A549 (cell line): Measurements from ENCODE around the gene ARF1. TPM values are rescaled to one million over a fixed set of nuclear protein-coding genes. Genes with fewer than 3 reads are reported as not detected.

Experiments
- ATAC-seq, 2 experiments: fragments of 200-7000 bp in 1 of 2; fragments of >200 bp in 1 of 2; cut with Nextera tagmentation in 1 of 2; cut with Tn5 transposase in 1 of 2; 3 replicates each; pipeline versions ENCODE4 v1.8.0 to v1.9.1; 2018 to 2020; ENCODE audit warnings: mild to moderate bottlenecking in 1 of 2, moderate library complexity in 1 of 2
- CTCF ChIA-PET: fragments of 300-600 bp; sonication (Branson Sonifier 250); formaldehyde crosslinking; extraction: SDS; loops from one replicate; lab custom pipeline; 2021; ENCODE audit warnings: antibody characterized with exemption, inconsistent platforms; lab: Yijun Ruan, JAX
- POLR2A ChIA-PET: fragments of 350-600 bp; formaldehyde crosslinking; extraction: SDS; loops from one replicate; lab custom pipeline; 2021; ENCODE audit warnings: antibody characterized with exemption, inconsistent platforms; lab: Yijun Ruan, JAX
- DNase-seq, 2 experiments: peaks; one replicate each; pipeline versions ENCODE4 v3.0.0 to v3.0.0-alpha.2; 2011 to 2016; ENCODE audit warnings: low read depth in 1 of 2, low spot score in 1 of 2
- FAIRE-seq: peaks from 2 replicates; lab custom pipeline; 2011; peaks lifted over from hg19 to GRCh38; lab: Jason Lieb, UNC
- H3K27ac ChIP-seq, 2 experiments: fragments of >200 bp; sonication (Bioruptor Twin); formaldehyde crosslinking; 3 replicates each; pipeline ENCODE4 v1.5.1; 2016 to 2017
- H3K4me1 ChIP-seq: fragments of >200 bp; sonication (Bioruptor Twin); formaldehyde crosslinking; 3 replicates; pipeline ENCODE4 v1.6.1; 2016
- H3K4me2 ChIP-seq: fragments of >200 bp; sonication (Bioruptor Twin); formaldehyde crosslinking; 3 replicates; pipeline ENCODE4 v1.6.1; 2016
- H3K4me3 ChIP-seq: fragments of >200 bp; sonication (Bioruptor Twin); formaldehyde crosslinking; 3 replicates; pipeline ENCODE4 v1.5.1; 2016
- H3K9me3 ChIP-seq: fragments of >200 bp; sonication (Bioruptor Twin); formaldehyde crosslinking; 3 replicates; pipeline ENCODE4 v1.6.1; 2016
- CBX2 ChIP-seq: fragments of 200-600 bp; sonication (generic); IDR thresholded peaks from 2 replicates; pipeline ENCODE4 v1.6.1; 2016; ENCODE audit warnings: low read depth, mild to moderate bottlenecking, borderline replicate concordance
- ESRRA ChIP-seq: fragments of 150-350 bp; IDR thresholded peaks from 2 replicates; pipeline ENCODE4 v1.6.1; 2014; ENCODE audit warnings: mild to moderate bottlenecking, low read length, borderline replicate concordance
- FOSL2 ChIP-seq, 2 experiments: fragments of 450-650 bp in 1 of 2; fragments of >200 bp in 1 of 2; sonication (Bioruptor Twin) in 1 of 2; formaldehyde crosslinking; IDR thresholded peaks; 2 replicates each; pipeline versions ENCODE4 v1.5.0 to v1.6.1; 2016 to 2020; ENCODE audit warnings: mild to moderate bottlenecking in 1 of 2, moderate library complexity in 1 of 2
- FOXS1 ChIP-seq: fragments of 250-450 bp; sonication (Bioruptor Pico); IDR thresholded peaks from 2 replicates; pipeline ENCODE4 v1.5.0; 2020; ENCODE audit warnings: mild to moderate bottlenecking, moderate library complexity
- HOXB13 ChIP-seq: fragments of 250-450 bp; sonication (Bioruptor Pico); IDR thresholded peaks from 2 replicates; pipeline ENCODE4 v1.5.0; 2020; ENCODE audit warnings: low read depth, mild to moderate bottlenecking, moderate library complexity
- HOXB5 ChIP-seq: fragments of 250-450 bp; sonication (Bioruptor Pico); IDR thresholded peaks from 2 replicates; pipeline ENCODE4 v1.5.0; 2020; ENCODE audit warnings: mild to moderate bottlenecking, moderate library complexity
- JUNB ChIP-seq: fragments of >200 bp; sonication (Bioruptor Twin); formaldehyde crosslinking; IDR thresholded peaks from 2 replicates; pipeline ENCODE4 v1.6.1; 2016
- KDM1A ChIP-seq: fragments of 200-600 bp; sonication (generic); IDR thresholded peaks from 2 replicates; pipeline ENCODE4 v1.6.1; 2016; ENCODE audit warnings: low read depth, mild to moderate bottlenecking
- MAFK ChIP-seq: fragments of 450-650 bp; IDR thresholded peaks from 2 replicates; pipeline ENCODE4 v1.6.1; 2014; ENCODE audit not compliant: partially characterized antibody
- NR3C1 ChIP-seq: fragments of >200 bp; sonication (Bioruptor Twin); formaldehyde crosslinking; IDR thresholded peaks from 3 replicates; pipeline ENCODE4 v1.6.1; 2017
- PHF8 ChIP-seq: fragments of 200-600 bp; sonication (generic); IDR thresholded peaks from 2 replicates; pipeline ENCODE4 v1.6.1; 2016; ENCODE audit warnings: low read depth, mild to moderate bottlenecking, antibody characterized with exemption, moderate library complexity, borderline replicate concordance
- RCOR1 ChIP-seq: fragments of 150-350 bp; IDR thresholded peaks from 2 replicates; pipeline ENCODE4 v1.6.1; 2014; ENCODE audit warnings: antibody characterized with exemption, low read length, low read depth
- SMC3 ChIP-seq: fragments of >200 bp; sonication (Bioruptor Twin); formaldehyde crosslinking; IDR thresholded peaks from 3 replicates; pipeline ENCODE4 v1.6.1; 2018; ENCODE audit warnings: inconsistent platforms
- TP53 ChIP-seq: fragments of 250-450 bp; sonication (Bioruptor Pico); IDR thresholded peaks from 2 replicates; pipeline ENCODE4 v1.5.0; 2021; ENCODE audit warnings: mild to moderate bottlenecking, moderate library complexity
- ZC3H11A ChIP-seq: fragments of 450-650 bp; IDR thresholded peaks from 2 replicates; pipeline ENCODE4 v1.6.1; 2014; ENCODE audit warnings: antibody characterized with exemption, mild to moderate bottlenecking
- ZSCAN20 ChIP-seq: fragments of 250-450 bp; sonication (Bioruptor Pico); IDR thresholded peaks from 2 replicates; pipeline ENCODE4 v1.8.0; 2022; ENCODE audit warnings: mild to moderate bottlenecking, moderate library complexity
- WGBS: methylation state at CpG from one replicate; pipeline ENCODE4 v1.1.6; 2017; ENCODE audit errors: missing lambda C conversion rate; 5-methylcytosine and 5-hydroxymethylcytosine counted together
- polyA plus RNA-seq, 4 experiments: library from polyadenylated mRNA; depleted of rRNA in 3 of 4; stranded (reverse); fragments of >200 nt; fragmentation: RNase III in 1 of 4; extraction: RNeasy Plus Mini Kit Qiagen cat#74134 plus additional on column Dnase treatment in 1 of 4; gene quantifications; 2 replicates in 3 of 4; 3 replicates in 1 of 4; pipeline ENCODE4 v1.2.3, GENCODE V29; 2011 to 2017
- TF ChIP-seq, protein P1 (sequence below): fragments of >200 bp; sonication (Bioruptor Twin); formaldehyde crosslinking; IDR thresholded peaks from 3 replicates; pipeline ENCODE4 v1.6.1; 2016
- TF ChIP-seq, protein P2 (sequence below): IDR thresholded peaks from 2 replicates; pipeline ENCODE4 v1.6.1; 2012; ENCODE audit warnings: low read depth, borderline replicate concordance
- TF ChIP-seq, protein P3 (sequence below): IDR thresholded peaks from 2 replicates; pipeline ENCODE4 v1.6.1; 2012
- TF ChIP-seq, protein P4 (sequence below): fragments of 200-600 bp; sonication (generic); IDR thresholded peaks from 2 replicates; pipeline ENCODE4 v1.6.1; 2016; ENCODE audit warnings: antibody characterized with exemption, mild to moderate bottlenecking, moderate library complexity
- TF ChIP-seq, protein P5 (sequence below): fragments of 250-450 bp; sonication (Bioruptor Pico); IDR thresholded peaks from 2 replicates; pipeline ENCODE4 v1.5.0; 2021; ENCODE audit warnings: mild to moderate bottlenecking, moderate library complexity, borderline replicate concordance

Gene ARF1
- polyA plus RNA-seq, 2 of the 4 experiments (the other 2 are of a cell fraction): 297 to 376 TPM

DNA sequence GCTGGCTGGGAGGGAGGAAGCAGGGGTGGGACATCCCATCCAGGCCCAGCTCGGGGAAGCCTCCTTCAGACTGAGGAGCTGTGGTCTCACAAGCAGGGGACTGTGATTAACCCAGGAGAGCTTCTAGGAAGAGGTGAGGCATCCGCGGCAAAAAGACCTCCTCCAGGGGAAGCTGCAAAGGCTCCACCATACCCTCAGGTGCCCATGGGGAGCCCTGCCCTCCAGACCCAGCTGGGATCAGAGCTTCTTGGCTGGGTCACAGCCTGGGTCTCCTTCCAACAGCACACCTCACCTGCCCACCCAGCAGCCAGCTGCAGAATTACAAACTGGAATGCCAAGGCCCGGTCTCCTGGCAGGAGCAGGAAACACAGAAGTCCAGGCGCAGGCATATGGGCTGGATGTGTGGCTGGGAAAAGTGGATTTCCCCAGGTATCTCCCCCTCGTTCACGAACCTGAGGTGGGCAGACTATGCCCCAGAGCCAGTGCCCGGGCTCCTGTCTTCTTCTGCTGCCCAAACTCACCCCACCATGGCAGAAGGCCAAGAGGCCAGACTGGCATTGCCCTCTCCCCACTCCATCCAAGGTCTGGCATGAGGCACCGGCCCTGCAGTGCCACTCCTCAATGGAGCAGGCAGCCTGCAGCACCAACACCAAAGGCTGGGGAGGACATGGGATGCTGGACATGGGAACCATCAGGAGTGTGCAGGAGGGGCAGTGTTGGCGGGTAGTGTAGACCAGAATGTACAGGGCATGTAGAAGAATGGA is 15.4 kb upstream of the ARF1 start:
- no peaks in the 10 kb centered on the region for H3K4me1 ChIP-seq
- FAIRE-seq (no peak), ATAC-seq (no peak)
- H3K27ac ChIP-seq: no peak overlapping the region
- CTCF ChIA-PET: no interaction called here
- 34% methylated on average over 9 of the region's 10 CpGs for WGBS
- no peaks in the 10 kb centered on the region for H3K9me3 ChIP-seq
- TF ChIP-seq NR3C1: no peak
- TF ChIP-seq ZC3H11A: no peak
- TF ChIP-seq, all 56 proteins: peak for 0
- POLR2A ChIA-PET: no interaction called here
- no peak for DNase-seq
- Histone ChIP-seq H3K4me3 (no peak overlapping the region), H3K4me2 (no peak overlapping the region)

DNA sequence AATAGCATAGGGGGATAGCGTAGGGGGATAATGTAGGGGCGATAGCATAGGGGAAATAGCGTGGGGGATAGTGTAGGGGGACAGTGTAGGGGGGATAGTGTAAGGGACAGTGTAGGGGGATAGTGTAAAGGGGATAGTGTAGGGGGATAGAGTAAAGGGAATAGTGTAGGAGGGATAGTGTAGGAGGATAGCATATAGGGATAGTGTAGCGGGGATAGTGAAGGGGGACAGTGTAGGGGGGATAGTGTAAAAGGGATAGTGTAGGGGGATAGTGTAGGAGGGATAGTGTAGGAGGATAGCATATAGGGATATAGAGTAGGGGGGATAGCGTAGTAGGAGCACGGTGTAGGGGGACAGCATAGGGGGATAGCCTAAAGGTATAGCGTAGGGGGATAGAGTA is 14.1 kb upstream of the ARF1 start:
- Histone ChIP-seq H3K9me3 (no peaks in the 10 kb centered on the region), H3K4me3 (no peak overlapping the region), H3K27ac (no peak overlapping the region), H3K4me1 (no peaks in the 10 kb centered on the region), H3K4me2 (no peak overlapping the region)
- ATAC-seq (no peak), DNase-seq (no peak), FAIRE-seq (no peak)
- TF ChIP-seq, protein P1, sequence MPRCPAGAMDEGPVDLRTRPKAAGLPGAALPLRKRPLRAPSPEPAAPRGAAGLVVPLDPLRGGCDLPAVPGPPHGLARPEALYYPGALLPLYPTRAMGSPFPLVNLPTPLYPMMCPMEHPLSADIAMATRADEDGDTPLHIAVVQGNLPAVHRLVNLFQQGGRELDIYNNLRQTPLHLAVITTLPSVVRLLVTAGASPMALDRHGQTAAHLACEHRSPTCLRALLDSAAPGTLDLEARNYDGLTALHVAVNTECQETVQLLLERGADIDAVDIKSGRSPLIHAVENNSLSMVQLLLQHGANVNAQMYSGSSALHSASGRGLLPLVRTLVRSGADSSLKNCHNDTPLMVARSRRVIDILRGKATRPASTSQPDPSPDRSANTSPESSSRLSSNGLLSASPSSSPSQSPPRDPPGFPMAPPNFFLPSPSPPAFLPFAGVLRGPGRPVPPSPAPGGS: no peak
- TF ChIP-seq PHF8: no peak
- no peak for TF ChIP-seq ESRRA
- ChIA-PET CTCF (no interaction called here), POLR2A (no interaction called here)
- 58% methylated on average over 5 of the region's 7 CpGs for WGBS

DNA sequence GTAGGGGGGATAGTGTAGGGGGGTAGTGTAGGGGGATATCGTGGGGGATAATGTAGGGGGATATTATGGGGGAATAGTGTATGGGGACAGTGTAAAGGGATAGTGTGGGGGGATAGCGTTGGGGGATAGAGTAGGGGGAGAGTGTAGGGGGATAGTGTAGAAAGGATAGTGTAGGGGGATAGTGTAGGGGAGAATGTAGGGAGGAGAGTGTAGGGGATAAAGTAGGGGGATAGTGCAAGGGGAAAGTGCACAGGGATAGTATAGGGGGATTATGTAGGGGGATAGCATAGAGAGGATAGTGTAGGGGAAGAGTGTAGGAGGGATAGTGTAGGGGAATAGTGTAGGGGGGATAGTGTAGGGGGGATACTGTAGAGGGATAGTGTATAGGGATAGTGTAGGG is 12.3 kb upstream of the ARF1 start:
- no peak for FAIRE-seq
- no peaks in the 10 kb centered on the region for H3K4me1 ChIP-seq
- CTCF ChIA-PET: no interaction called here
- no peaks in the 10 kb centered on the region for H3K9me3 ChIP-seq
- no peak for TF ChIP-seq FOXS1 (CRISPR knock-in tag)
- TF ChIP-seq RCOR1: no peak
- TF ChIP-seq, protein P2, sequence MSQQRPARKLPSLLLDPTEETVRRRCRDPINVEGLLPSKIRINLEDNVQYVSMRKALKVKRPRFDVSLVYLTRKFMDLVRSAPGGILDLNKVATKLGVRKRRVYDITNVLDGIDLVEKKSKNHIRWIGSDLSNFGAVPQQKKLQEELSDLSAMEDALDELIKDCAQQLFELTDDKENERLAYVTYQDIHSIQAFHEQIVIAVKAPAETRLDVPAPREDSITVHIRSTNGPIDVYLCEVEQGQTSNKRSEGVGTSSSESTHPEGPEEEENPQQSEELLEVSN: no peak
- no peak for TF ChIP-seq MAFK
- no peak for TF ChIP-seq KDM1A
- TF ChIP-seq, protein P3, sequence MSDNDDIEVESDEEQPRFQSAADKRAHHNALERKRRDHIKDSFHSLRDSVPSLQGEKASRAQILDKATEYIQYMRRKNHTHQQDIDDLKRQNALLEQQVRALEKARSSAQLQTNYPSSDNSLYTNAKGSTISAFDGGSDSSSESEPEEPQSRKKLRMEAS: no peak
- TF ChIP-seq, all 56 proteins: peak for 0
- Histone ChIP-seq H3K4me3 (no peak overlapping the region), H3K27ac (no peak overlapping the region), H3K4me2 (no peak overlapping the region)
- DNase-seq: no peak
- WGBS: no CpG with 5 or more reads among the region's 2 CpGs
- no peak for ATAC-seq
- POLR2A ChIA-PET: no interaction called here

DNA sequence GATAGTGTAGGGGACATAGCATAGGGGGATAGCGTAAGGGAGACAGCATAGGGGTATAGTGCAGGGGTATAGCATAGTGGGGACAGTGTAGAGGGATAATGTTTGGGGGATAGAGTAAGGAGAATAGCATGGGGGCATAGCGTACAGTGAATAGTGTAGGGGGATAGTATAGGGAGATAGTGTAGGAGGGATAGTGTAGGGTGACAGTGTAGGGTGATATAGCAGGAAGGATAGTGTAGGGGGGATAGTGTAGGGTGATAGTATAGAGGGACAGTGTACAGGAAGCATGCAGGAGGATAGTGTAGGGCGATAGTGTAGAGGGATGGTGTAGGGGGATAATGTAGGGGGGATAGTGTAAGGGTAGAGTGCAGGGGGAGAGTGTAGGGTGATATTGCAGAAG is 11.7 kb upstream of the ARF1 start:
- 62% methylated on average over 3 of the region's 3 CpGs for WGBS
- no peak for FAIRE-seq
- TF ChIP-seq CBX2 (no peak), HOXB13 (CRISPR knock-in tag) (no peak), KDM1A (no peak), FOSL2 (IDR thresholded peaks at IDR 0.05) (no peak), FOSL2 (CRISPR knock-in tag; IDR thresholded peaks at IDR 0.05) (no peak), SMC3 (no peak), JUNB (no peak), HOXB5 (CRISPR knock-in tag) (no peak), TP53 (no peak), ZSCAN20 (CRISPR knock-in tag) (no peak)
- TF ChIP-seq, protein P4, sequence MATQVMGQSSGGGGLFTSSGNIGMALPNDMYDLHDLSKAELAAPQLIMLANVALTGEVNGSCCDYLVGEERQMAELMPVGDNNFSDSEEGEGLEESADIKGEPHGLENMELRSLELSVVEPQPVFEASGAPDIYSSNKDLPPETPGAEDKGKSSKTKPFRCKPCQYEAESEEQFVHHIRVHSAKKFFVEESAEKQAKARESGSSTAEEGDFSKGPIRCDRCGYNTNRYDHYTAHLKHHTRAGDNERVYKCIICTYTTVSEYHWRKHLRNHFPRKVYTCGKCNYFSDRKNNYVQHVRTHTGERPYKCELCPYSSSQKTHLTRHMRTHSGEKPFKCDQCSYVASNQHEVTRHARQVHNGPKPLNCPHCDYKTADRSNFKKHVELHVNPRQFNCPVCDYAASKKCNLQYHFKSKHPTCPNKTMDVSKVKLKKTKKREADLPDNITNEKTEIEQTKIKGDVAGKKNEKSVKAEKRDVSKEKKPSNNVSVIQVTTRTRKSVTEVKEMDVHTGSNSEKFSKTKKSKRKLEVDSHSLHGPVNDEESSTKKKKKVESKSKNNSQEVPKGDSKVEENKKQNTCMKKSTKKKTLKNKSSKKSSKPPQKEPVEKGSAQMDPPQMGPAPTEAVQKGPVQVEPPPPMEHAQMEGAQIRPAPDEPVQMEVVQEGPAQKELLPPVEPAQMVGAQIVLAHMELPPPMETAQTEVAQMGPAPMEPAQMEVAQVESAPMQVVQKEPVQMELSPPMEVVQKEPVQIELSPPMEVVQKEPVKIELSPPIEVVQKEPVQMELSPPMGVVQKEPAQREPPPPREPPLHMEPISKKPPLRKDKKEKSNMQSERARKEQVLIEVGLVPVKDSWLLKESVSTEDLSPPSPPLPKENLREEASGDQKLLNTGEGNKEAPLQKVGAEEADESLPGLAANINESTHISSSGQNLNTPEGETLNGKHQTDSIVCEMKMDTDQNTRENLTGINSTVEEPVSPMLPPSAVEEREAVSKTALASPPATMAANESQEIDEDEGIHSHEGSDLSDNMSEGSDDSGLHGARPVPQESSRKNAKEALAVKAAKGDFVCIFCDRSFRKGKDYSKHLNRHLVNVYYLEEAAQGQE: no peak
- TF ChIP-seq, protein P3: no peak
- TF ChIP-seq, protein P5, sequence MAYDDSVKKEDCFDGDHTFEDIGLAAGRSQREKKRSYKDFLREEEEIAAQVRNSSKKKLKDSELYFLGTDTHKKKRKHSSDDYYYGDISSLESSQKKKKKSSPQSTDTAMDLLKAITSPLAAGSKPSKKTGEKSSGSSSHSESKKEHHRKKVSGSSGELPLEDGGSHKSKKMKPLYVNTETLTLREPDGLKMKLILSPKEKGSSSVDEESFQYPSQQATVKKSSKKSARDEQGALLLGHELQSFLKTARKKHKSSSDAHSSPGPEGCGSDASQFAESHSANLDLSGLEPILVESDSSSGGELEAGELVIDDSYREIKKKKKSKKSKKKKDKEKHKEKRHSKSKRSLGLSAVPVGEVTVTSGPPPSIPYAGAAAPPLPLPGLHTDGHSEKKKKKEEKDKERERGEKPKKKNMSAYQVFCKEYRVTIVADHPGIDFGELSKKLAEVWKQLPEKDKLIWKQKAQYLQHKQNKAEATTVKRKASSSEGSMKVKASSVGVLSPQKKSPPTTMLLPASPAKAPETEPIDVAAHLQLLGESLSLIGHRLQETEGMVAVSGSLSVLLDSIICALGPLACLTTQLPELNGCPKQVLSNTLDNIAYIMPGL (CRISPR knock-in tag): no peak
- peak in 1 of 2 experiments; percentile 6; a peak in 2 of 6 replicates for ATAC-seq
- ChIA-PET CTCF (no interaction called here), POLR2A (no interaction called here)
- Histone ChIP-seq H3K4me1 (no peaks in the 10 kb centered on the region), H3K9me3 (no peaks in the 10 kb centered on the region), H3K4me2 (no peak overlapping the region), H3K27ac (no peak overlapping the region), H3K4me3 (no peak overlapping the region)
- DNase-seq: no peak
